Large intestine (tissue), 12 donors: ENCODE results near the gene DCAF5. TPM values are rescaled to one million over a fixed set of nuclear protein-coding genes. Genes with fewer than 3 reads are reported as not detected.
"Not testable (repeated sequence)": the region's sequence is repeated elsewhere in the genome, so short reads cannot be mapped to it uniquely, and the experiment has no call there.

Source experiments
- DNase-seq, 2 donors: peaks; one replicate each; pipeline versions ENCODE4 v3.0.0 to v3.0.0-alpha.2; 2013
- H3K27ac ChIP-seq: one replicate; pipeline ENCODE4 v1.5.1; 2013; ENCODE audit warnings: low read length
- H3K27me3 ChIP-seq: 2 replicates; pipeline ENCODE4 v1.6.1; 2013; ENCODE audit warnings: low read length; ENCODE audit not compliant: control insufficient read depth, insufficient read depth
- H3K36me3 ChIP-seq: 2 replicates; pipeline ENCODE4 v1.6.1; 2013; ENCODE audit warnings: low read length; ENCODE audit not compliant: control insufficient read depth, insufficient read depth
- H3K4me1 ChIP-seq: one replicate; pipeline ENCODE4 v1.6.1; 2013; ENCODE audit warnings: low read length; ENCODE audit not compliant: control insufficient read depth, insufficient read depth
- H3K4me3 ChIP-seq: one replicate; pipeline ENCODE4 v1.5.1; 2013; ENCODE audit warnings: low read length
- H3K9me3 ChIP-seq: one replicate; pipeline ENCODE4 v1.6.1; 2013; ENCODE audit warnings: mild to moderate bottlenecking, low read depth, low read length, moderate library complexity; ENCODE audit not compliant: control insufficient read depth
- WGBS: methylation state at CpG from one replicate; pipeline ENCODE4 v1.1.5; 2013; ENCODE audit warnings: low lambda C conversion rate; ENCODE audit not compliant: insufficient coverage; 5-methylcytosine and 5-hydroxymethylcytosine counted together
- long read RNA-seq, 11 donors: transcript quantifications; one replicate each; lab custom pipeline, GENCODE V29; 2026
- polyA plus RNA-seq: library from polyadenylated mRNA; unstranded; fragments of 120-200 nt; gene quantifications from one replicate; pipeline ENCODE4 v1.2.1, GENCODE V29; 2013

The DCAF5 gene
- polyA plus RNA-seq, result 46.0 TPM
- long read RNA-seq, donor 1, full-length matches to known transcripts, result 3 of 3 reads
- long read RNA-seq, donor 1, partial matches to known transcripts, result 0 of 3 reads
- long read RNA-seq, donor 1, other reads (novel, unspliced or antisense), result 0 of 3 reads
- long read RNA-seq, donor 2, full-length matches to known transcripts, result 7 of 7 reads
- long read RNA-seq, donor 2, partial matches to known transcripts, result 0 of 7 reads
- long read RNA-seq, donor 2, other reads (novel, unspliced or antisense), result 0 of 7 reads
- long read RNA-seq, donor 3, result 0 reads
- long read RNA-seq, donor 4, result 0 reads
- long read RNA-seq, donor 5, full-length matches to known transcripts, result 1 of 8 reads
- long read RNA-seq, donor 5, partial matches to known transcripts, result 7 of 8 reads
- long read RNA-seq, donor 5, other reads (novel, unspliced or antisense), result 0 of 8 reads
- long read RNA-seq, donor 6, full-length matches to known transcripts, result 7 of 7 reads
- long read RNA-seq, donor 6, partial matches to known transcripts, result 0 of 7 reads
- long read RNA-seq, donor 6, other reads (novel, unspliced or antisense), result 0 of 7 reads
- long read RNA-seq, donor 7, full-length matches to known transcripts, result 5 of 5 reads
- long read RNA-seq, donor 7, partial matches to known transcripts, result 0 of 5 reads
- long read RNA-seq, donor 7, other reads (novel, unspliced or antisense), result 0 of 5 reads
- long read RNA-seq, donor 8, full-length matches to known transcripts, result 7 of 13 reads
- long read RNA-seq, donor 8, partial matches to known transcripts, result 6 of 13 reads
- long read RNA-seq, donor 8, other reads (novel, unspliced or antisense), result 0 of 13 reads
- long read RNA-seq, donor 9, full-length matches to known transcripts, result 5 of 10 reads
- long read RNA-seq, donor 9, partial matches to known transcripts, result 5 of 10 reads
- long read RNA-seq, donor 9, other reads (novel, unspliced or antisense), result 0 of 10 reads
- long read RNA-seq, donor 10, full-length matches to known transcripts, result 10 of 10 reads
- long read RNA-seq, donor 10, partial matches to known transcripts, result 0 of 10 reads
- long read RNA-seq, donor 10, other reads (novel, unspliced or antisense), result 0 of 10 reads
- long read RNA-seq, donor 11, full-length matches to known transcripts, result 6 of 6 reads
- long read RNA-seq, donor 11, partial matches to known transcripts, result 0 of 6 reads
- long read RNA-seq, donor 11, other reads (novel, unspliced or antisense), result 0 of 6 reads

GRCh38 chr14:69152902-69153151 lies at the start of gene DCAF5:
Gene DCAF5, minus strand, starts transcription at chr14:69153119. Its CDS starts 141 bp downstream, at chr14:69152978.
- peaks cover 2% of the 10 kb centered on the region for H3K4me1 ChIP-seq
- H3K27me3 ChIP-seq, result no peaks in the 10 kb centered on the region
- H3K36me3 ChIP-seq, result peaks cover 7% of the 10 kb centered on the region
- peak within 1 kb of the TSS; percentile 90 for H3K27ac ChIP-seq
- DNase-seq, result no peak
- WGBS, result no CpG with 5 or more reads among the region's 26 CpGs
- peaks cover 2% of the 10 kb centered on the region for H3K9me3 ChIP-seq
- peak within 1 kb of the TSS; percentile 96 for H3K4me3 ChIP-seq

GRCh38 chr14:69199786-69200185 lies 46.9 kb upstream of the DCAF5 start:
- H3K36me3 ChIP-seq, result no peaks in the 10 kb centered on the region
- no peak overlapping the region for H3K27ac ChIP-seq
- no peak for DNase-seq
- H3K9me3 ChIP-seq, result no peaks in the 10 kb centered on the region
- H3K4me1 ChIP-seq, result no peaks in the 10 kb centered on the region
- WGBS, result 100% methylated on average over 4 of the region's 10 CpGs
- no peak overlapping the region for H3K4me3 ChIP-seq
- no peaks in the 10 kb centered on the region for H3K27me3 ChIP-seq

- H3K27ac ChIP-seq, result no peak overlapping the region
- 100% methylated on average over 2 of the region's 5 CpGs for WGBS
- H3K27me3 ChIP-seq, result no peaks in the 10 kb centered on the region
- peaks cover 2% of the 10 kb centered on the region for H3K4me1 ChIP-seq
- no peak overlapping the region for H3K4me3 ChIP-seq
- DNase-seq, result no peak
- H3K36me3 ChIP-seq, result no peaks in the 10 kb centered on the region
- no peaks in the 10 kb centered on the region for H3K9me3 ChIP-seq
Observed at GRCh38 chr14:69193721-69194120, 40.8 kb upstream of the DCAF5 start.

GRCh38 chr14:69191340-69192111 lies 38.6 kb upstream of the DCAF5 start, which contains the start of gene EXD2:
Gene EXD2, plus strand, starts transcription at chr14:69191498. Its CDS starts 17,973 bp downstream, at chr14:69209471.
- peak; percentile 91 to 97 for DNase-seq
- Histone ChIP-seq H3K4me3 (peak within 1 kb of the TSS; percentile 77), H3K27ac (peak within 1 kb of the TSS; percentile 80), H3K4me1 (peaks cover 2% of the 10 kb centered on the region), H3K9me3 (no peaks in the 10 kb centered on the region), H3K36me3 (no peaks in the 10 kb centered on the region), H3K27me3 (no peaks in the 10 kb centered on the region)
- WGBS, result no CpG with 5 or more reads among the region's 58 CpGs

- H3K27ac ChIP-seq, result no peak overlapping the region
- no peaks in the 10 kb centered on the region for H3K27me3 ChIP-seq
- peaks cover 2% of the 10 kb centered on the region for H3K4me1 ChIP-seq
- no CpG with 5 or more reads among the region's 2 CpGs for WGBS
- no peaks in the 10 kb centered on the region for H3K36me3 ChIP-seq
- no peak overlapping the region for H3K4me3 ChIP-seq
- no peak for DNase-seq
- H3K9me3 ChIP-seq, result no peaks in the 10 kb centered on the region
Observed at GRCh38 chr14:69190191-69190590, 37.3 kb upstream of the DCAF5 start.

GRCh38 chr14:69183735-69184134 lies 30.8 kb upstream of the DCAF5 start:
- Histone ChIP-seq H3K27me3 (no peaks in the 10 kb centered on the region), H3K4me1 (no peaks in the 10 kb centered on the region), H3K4me3 (no peak overlapping the region), H3K9me3 (no peaks in the 10 kb centered on the region), H3K27ac (no peak overlapping the region), H3K36me3 (no peaks in the 10 kb centered on the region)
- WGBS, result 0% methylated on average over 1 of the region's 4 CpGs
- no peak for DNase-seq

GRCh38 chr14:69182580-69182979 lies 29.7 kb upstream of the DCAF5 start:
- H3K36me3 ChIP-seq, H3K4me3 ChIP-seq, DNase-seq, H3K9me3 ChIP-seq, H3K4me1 ChIP-seq, H3K27me3 ChIP-seq, H3K27ac ChIP-seq: not testable (repeated sequence)
- no CpG with 5 or more reads among the region's 1 CpG for WGBS

GRCh38 chr14:69181491-69181890 lies 28.6 kb upstream of the DCAF5 start:
- H3K27me3 ChIP-seq, result no peaks in the 10 kb centered on the region
- H3K4me3 ChIP-seq, result no peak overlapping the region
- no peaks in the 10 kb centered on the region for H3K9me3 ChIP-seq
- H3K4me1 ChIP-seq, result no peaks in the 10 kb centered on the region
- no peaks in the 10 kb centered on the region for H3K36me3 ChIP-seq
- no peak for DNase-seq
- H3K27ac ChIP-seq, result no peak overlapping the region

GRCh38 chr14:69175130-69175529 lies 22.2 kb upstream of the DCAF5 start:
- Histone ChIP-seq H3K9me3 (no peaks in the 10 kb centered on the region), H3K27me3 (no peaks in the 10 kb centered on the region), H3K4me1 (no peaks in the 10 kb centered on the region), H3K36me3 (no peaks in the 10 kb centered on the region), H3K4me3 (no peak overlapping the region), H3K27ac (no peak overlapping the region)
- DNase-seq, result no peak

GRCh38 chr14:69171569-69171968 lies 18.6 kb upstream of the DCAF5 start:
- WGBS, result no CpG with 5 or more reads among the region's 2 CpGs
- no peak overlapping the region for H3K27ac ChIP-seq
- H3K9me3 ChIP-seq, result no peaks in the 10 kb centered on the region
- H3K4me1 ChIP-seq, result no peaks in the 10 kb centered on the region
- H3K27me3 ChIP-seq, result no peaks in the 10 kb centered on the region
- no peak for DNase-seq
- H3K4me3 ChIP-seq, result no peak overlapping the region
- H3K36me3 ChIP-seq, result no peaks in the 10 kb centered on the region
